A549 (cell line): ENCODE measurements around the gene PHB1. TPM values are rescaled to one million over a fixed set of nuclear protein-coding genes. Genes with fewer than 3 reads are reported as not detected.

ENCODE experiments used
- ATAC-seq, 2 experiments: fragments of 200-7000 bp in 1 of 2; fragments of >200 bp in 1 of 2; cut with Nextera tagmentation in 1 of 2; cut with Tn5 transposase in 1 of 2; 3 replicates each; pipeline versions ENCODE4 v1.8.0 to v1.9.1; 2018 to 2020; ENCODE audit warnings: mild to moderate bottlenecking in 1 of 2, moderate library complexity in 1 of 2
- CTCF ChIA-PET: fragments of 300-600 bp; sonication (Branson Sonifier 250); formaldehyde crosslinking; extraction: SDS; loops from one replicate; lab custom pipeline; 2021; ENCODE audit warnings: antibody characterized with exemption, inconsistent platforms; lab: Yijun Ruan, JAX
- POLR2A ChIA-PET: fragments of 350-600 bp; formaldehyde crosslinking; extraction: SDS; loops from one replicate; lab custom pipeline; 2021; ENCODE audit warnings: antibody characterized with exemption, inconsistent platforms; lab: Yijun Ruan, JAX
- DNase-seq, 2 experiments: peaks; one replicate each; pipeline versions ENCODE4 v3.0.0 to v3.0.0-alpha.2; 2011 to 2016; ENCODE audit warnings: low read depth in 1 of 2, low spot score in 1 of 2
- FAIRE-seq: peaks from 2 replicates; lab custom pipeline; 2011; peaks lifted over from hg19 to GRCh38; lab: Jason Lieb, UNC
- H3K27ac ChIP-seq, 2 experiments: fragments of >200 bp; sonication (Bioruptor Twin); formaldehyde crosslinking; 3 replicates each; pipeline ENCODE4 v1.5.1; 2016 to 2017
- H3K4me1 ChIP-seq: fragments of >200 bp; sonication (Bioruptor Twin); formaldehyde crosslinking; 3 replicates; pipeline ENCODE4 v1.6.1; 2016
- H3K4me2 ChIP-seq: fragments of >200 bp; sonication (Bioruptor Twin); formaldehyde crosslinking; 3 replicates; pipeline ENCODE4 v1.6.1; 2016
- H3K4me3 ChIP-seq: fragments of >200 bp; sonication (Bioruptor Twin); formaldehyde crosslinking; 3 replicates; pipeline ENCODE4 v1.5.1; 2016
- H3K9me3 ChIP-seq: fragments of >200 bp; sonication (Bioruptor Twin); formaldehyde crosslinking; 3 replicates; pipeline ENCODE4 v1.6.1; 2016
- ATOH8 ChIP-seq: fragments of 250-450 bp; sonication (Bioruptor Pico); IDR thresholded peaks from 2 replicates; pipeline ENCODE4 v1.5.0; 2020; ENCODE audit warnings: low read depth, mild to moderate bottlenecking, moderate library complexity
- BCL3 ChIP-seq: fragments of >200 bp; sonication (Bioruptor Twin); formaldehyde crosslinking; IDR thresholded peaks from 3 replicates; pipeline ENCODE4 v1.6.1; 2016
- CTCF ChIP-seq: fragments of >200 bp; sonication (Bioruptor Twin); formaldehyde crosslinking; IDR thresholded peaks from 3 replicates; pipeline ENCODE4 v1.5.1; 2016
- EHF ChIP-seq: fragments of 250-450 bp; sonication (Bioruptor Pico); IDR thresholded peaks from 2 replicates; pipeline ENCODE4 v1.5.0; 2020; ENCODE audit warnings: mild to moderate bottlenecking
- FOSB ChIP-seq: fragments of 250-450 bp; sonication (Bioruptor Pico); IDR thresholded peaks from 2 replicates; pipeline ENCODE4 v1.5.0; 2020; ENCODE audit warnings: mild to moderate bottlenecking, moderate library complexity
- FOSL2 ChIP-seq, 2 experiments: fragments of 450-650 bp in 1 of 2; fragments of >200 bp in 1 of 2; sonication (Bioruptor Twin) in 1 of 2; formaldehyde crosslinking; IDR thresholded peaks; 2 replicates each; pipeline versions ENCODE4 v1.5.0 to v1.6.1; 2016 to 2020; ENCODE audit warnings: mild to moderate bottlenecking in 1 of 2, moderate library complexity in 1 of 2
- GATA3 ChIP-seq: IDR thresholded peaks from 2 replicates; pipeline ENCODE4 v1.6.1; 2012; ENCODE audit warnings: borderline replicate concordance
- HMGXB4 ChIP-seq: fragments of 250-450 bp; sonication (Bioruptor Pico); IDR thresholded peaks from 2 replicates; pipeline ENCODE4 v1.5.0; 2021; ENCODE audit warnings: mild to moderate bottlenecking, moderate library complexity, borderline replicate concordance
- HOXA7 ChIP-seq: fragments of 250-450 bp; sonication (Bioruptor Pico); IDR thresholded peaks from 2 replicates; pipeline ENCODE4 v1.5.0; 2020; ENCODE audit warnings: mild to moderate bottlenecking, moderate library complexity
- HOXB5 ChIP-seq: fragments of 250-450 bp; sonication (Bioruptor Pico); IDR thresholded peaks from 2 replicates; pipeline ENCODE4 v1.5.0; 2020; ENCODE audit warnings: mild to moderate bottlenecking, moderate library complexity
- KDM1A ChIP-seq: fragments of 200-600 bp; sonication (generic); IDR thresholded peaks from 2 replicates; pipeline ENCODE4 v1.6.1; 2016; ENCODE audit warnings: low read depth, mild to moderate bottlenecking
- MAX ChIP-seq: IDR thresholded peaks from 2 replicates; pipeline ENCODE4 v1.6.1; 2012
- PBX3 ChIP-seq: IDR thresholded peaks from 2 replicates; pipeline ENCODE4 v1.6.1; 2012
- RAD21 ChIP-seq, 2 experiments: fragments of >200 bp in 1 of 2; sonication (Bioruptor Twin) in 1 of 2; formaldehyde crosslinking in 1 of 2; IDR thresholded peaks in 1 of 2; conservative IDR thresholded peaks in 1 of 2; 2 replicates in 1 of 2; 3 replicates in 1 of 2; pipeline ENCODE4 v1.6.1; 2012 to 2018; ENCODE audit warnings: inconsistent platforms in 1 of 2
- RARB ChIP-seq: fragments of 250-450 bp; sonication (Bioruptor Pico); IDR thresholded peaks from 2 replicates; pipeline ENCODE4 v1.8.0; 2021; ENCODE audit warnings: mild to moderate bottlenecking, moderate library complexity
- TP53 ChIP-seq: fragments of 250-450 bp; sonication (Bioruptor Pico); IDR thresholded peaks from 2 replicates; pipeline ENCODE4 v1.5.0; 2021; ENCODE audit warnings: mild to moderate bottlenecking, moderate library complexity
- USF2 ChIP-seq: fragments of 450-650 bp; IDR thresholded peaks from 2 replicates; pipeline ENCODE4 v1.6.1; 2014; ENCODE audit warnings: antibody characterized with exemption
- ZFP36 ChIP-seq: fragments of 450-650 bp; IDR thresholded peaks from 2 replicates; pipeline ENCODE4 v1.6.1; 2014; ENCODE audit warnings: borderline replicate concordance; ENCODE audit not compliant: partially characterized antibody
- ZNF302 ChIP-seq: fragments of 250-450 bp; sonication (Bioruptor Pico); IDR thresholded peaks from 2 replicates; pipeline ENCODE4 v1.9.0; 2021; ENCODE audit warnings: inconsistent platforms, mild to moderate bottlenecking, moderate library complexity
- ZSCAN20 ChIP-seq: fragments of 250-450 bp; sonication (Bioruptor Pico); IDR thresholded peaks from 2 replicates; pipeline ENCODE4 v1.8.0; 2022; ENCODE audit warnings: mild to moderate bottlenecking, moderate library complexity
- WGBS: methylation state at CpG from one replicate; pipeline ENCODE4 v1.1.6; 2017; ENCODE audit errors: missing lambda C conversion rate; 5-methylcytosine and 5-hydroxymethylcytosine counted together
- polyA plus RNA-seq, 4 experiments: library from polyadenylated mRNA; depleted of rRNA in 3 of 4; stranded (reverse); fragments of >200 nt; fragmentation: RNase III in 1 of 4; extraction: RNeasy Plus Mini Kit Qiagen cat#74134 plus additional on column Dnase treatment in 1 of 4; gene quantifications; 2 replicates in 3 of 4; 3 replicates in 1 of 4; pipeline ENCODE4 v1.2.3, GENCODE V29; 2011 to 2017

Gene PHB1
- polyA plus RNA-seq, 2 of the 4 experiments (the other 2 are of a cell fraction) = 432 to 480 TPM

- Histone ChIP-seq H3K4me3 (no peak overlapping the region), H3K9me3 (no peaks in the 10 kb centered on the region), H3K4me2 (no peak overlapping the region), H3K4me1 (no peaks in the 10 kb centered on the region), H3K27ac (no peak overlapping the region)
- no peak for FAIRE-seq
- ChIA-PET CTCF (interaction anchor here (0.9 to 17.3 kb wide), 10 partner anchors 17 to 257 kb away, joined by 3 to 317 read pairs (median 6); partner anchors contain the start of gene NGFR), POLR2A (no interaction called here)
- DNase-seq = no peak
- TF ChIP-seq CTCF = no peak
- no peak for TF ChIP-seq MAX
- TF ChIP-seq HMGXB4 (CRISPR knock-in tag) = no peak
- no peak for TF ChIP-seq BCL3
- no peak for TF ChIP-seq FOSB (CRISPR knock-in tag)
- TF ChIP-seq ZFP36 = no peak
- no peak for TF ChIP-seq GATA3
- no peak for TF ChIP-seq ZSCAN20 (CRISPR knock-in tag)
- no peak for TF ChIP-seq USF2
- no peak for TF ChIP-seq ZNF302 (CRISPR knock-in tag)
- TF ChIP-seq HOXB5 (CRISPR knock-in tag) = no peak
- TF ChIP-seq FOSL2 (IDR thresholded peaks at IDR 0.05) = no peak
- no peak for TF ChIP-seq FOSL2 (CRISPR knock-in tag; IDR thresholded peaks at IDR 0.05)
- no peak for TF ChIP-seq PBX3
- no peak for TF ChIP-seq RARB (CRISPR knock-in tag)
- TF ChIP-seq ATOH8 (CRISPR knock-in tag) = no peak
- TF ChIP-seq HOXA7 = no peak
- no peak for TF ChIP-seq RAD21 (conservative IDR thresholded peaks at IDR 0.05 in 1 of 2, IDR thresholded peaks at IDR 0.05 in 1 of 2)
- TF ChIP-seq TP53 (CRISPR knock-in tag) = no peak
- TF ChIP-seq KDM1A = no peak
- no peak for TF ChIP-seq EHF (CRISPR knock-in tag)
- no peak; a peak in 1 of 6 replicates for ATAC-seq
- WGBS = 40% methylated on average over 29 of the region's 30 CpGs
Observed at GRCh38 chr17:49438436-49439278, 24.0 kb upstream of the PHB1 start.
